Spleen (tissue), 11 donors: ENCODE data around the gene IGFL3. TPM values are rescaled to one million over a fixed set of nuclear protein-coding genes. Genes with fewer than 3 reads are reported as not detected.
"Not testable (repeated sequence)": the region's sequence is repeated elsewhere in the genome, so short reads cannot be mapped to it uniquely, and the experiment has no call there.

Experiments
- DNase-seq: peaks from one replicate; pipeline ENCODE4 v3.0.0-alpha.2; 2020
- H3K27ac ChIP-seq, 8 donors: fragments of 200-600 bp; sonication (generic) in 7 of 8; 1 replicate in 4 of 8; 2 replicates in 4 of 8; pipeline versions ENCODE4 v1.5.0 to v1.8.0; 2016 to 2021; ENCODE audit warnings: inconsistent platforms in 4 of 8, mild to moderate bottlenecking in 4 of 8, moderate library complexity in 1 of 8
- H3K27me3 ChIP-seq, 7 donors: fragments of 200-600 bp; sonication (generic) in 6 of 7; replicated peaks in 1 of 7; 1 replicate in 4 of 7; 2 replicates in 3 of 7; pipeline versions ENCODE4 v1.5.0 to v1.8.0; 2016 to 2021; ENCODE audit warnings: inconsistent platforms in 3 of 7, mild to moderate bottlenecking in 1 of 7
- H3K36me3 ChIP-seq, 6 donors: fragments of 200-600 bp; sonication (generic) in 5 of 6; 1 replicate in 4 of 6; 2 replicates in 2 of 6; pipeline versions ENCODE4 v1.5.0 to v1.8.0; 2016 to 2021; ENCODE audit warnings: inconsistent platforms in 2 of 6
- H3K4me1 ChIP-seq, 6 donors: fragments of 200-600 bp; sonication (generic) in 5 of 6; 1 replicate in 3 of 6; 2 replicates in 3 of 6; pipeline versions ENCODE4 v1.5.0 to v1.8.0; 2016 to 2021; ENCODE audit warnings: inconsistent platforms in 3 of 6
- H3K4me3 ChIP-seq, 8 donors: fragments of 200-600 bp; sonication (generic) in 7 of 8; 1 replicate in 4 of 8; 2 replicates in 4 of 8; pipeline versions ENCODE4 v1.5.0 to v1.8.0; 2016 to 2021; ENCODE audit warnings: inconsistent platforms in 4 of 8, mild to moderate bottlenecking in 4 of 8, moderate library complexity in 2 of 8
- H3K9me3 ChIP-seq, 8 donors: fragments of 200-600 bp; sonication (generic) in 7 of 8; 1 replicate in 4 of 8; 2 replicates in 4 of 8; pipeline versions ENCODE4 v1.5.0 to v1.8.0; 2016 to 2021; ENCODE audit warnings: inconsistent platforms in 4 of 8
- POLR2A ChIP-seq, 3 donors: fragments of 450-650 bp; IDR thresholded peaks; one replicate each; pipeline ENCODE4 v1.5.1; 2017; ENCODE audit warnings: antibody characterized with exemption in 3 of 3, mild to moderate bottlenecking in 1 of 3
- POLR2AphosphoS5 ChIP-seq, 3 donors: sonication (generic); formaldehyde crosslinking; IDR thresholded peaks; one replicate each; pipeline ENCODE4 v1.5.1; 2017; ENCODE audit warnings: antibody characterized with exemption in 3 of 3
- WGBS, 5 donors: extraction: QIAGEN DNeasy Blood & Tissue Kit in 3 of 5; methylation state at CpG; one replicate each; pipeline versions ENCODE4 v1.1.5 to v1.1.7; 2013 to 2018; 5-methylcytosine and 5-hydroxymethylcytosine counted together
- intact Hi-C: fragments of 100-400 bp; cut with DNase I; formaldehyde crosslinking; loops from one replicate; pipeline ENCODE4 v1.15.0; 2023; ENCODE audit warnings: low total_unique reads
- polyA plus RNA-seq, 3 donors: library from polyadenylated mRNA; stranded (reverse); fragments of 200-250 nt; gene quantifications; one replicate each; pipeline ENCODE4 v1.2.1, GENCODE V29; 2013
- total RNA-seq, 7 donors: library from RNA; depleted of rRNA in 3 of 7; stranded (reverse); fragments of >200 nt in 3 of 7; fragmentation: NEBNext Ultra II Directional in 4 of 7; extraction: Animal tissue kit (Norgen Biotek cat#: 25700) in 4 of 7; gene quantifications; one replicate each; pipeline versions ENCODE4 v1.1.0 to v1.2.1, GENCODE V29; 2016 to 2021
- TF ChIP-seq, protein P1 (sequence below), 11 experiments: fragments of 200-600 bp in 7 of 11; fragments of 450-650 bp in 4 of 11; sonication (generic) in 4 of 11; IDR thresholded peaks in 8 of 11; conservative IDR thresholded peaks in 3 of 11; 1 replicate in 7 of 11; 2 replicates in 4 of 11; pipeline versions ENCODE4 v1.4.0 to v1.8.0; 2016 to 2021; ENCODE audit warnings: antibody characterized with exemption in 11 of 11, inconsistent platforms in 4 of 11, mild to moderate bottlenecking in 1 of 11
- donor health status: healthy with polysubstance abuse.
- donor health status: DM: no; HTN: no; CAD: no; lungs with moderate emphysema.
- donor health status: DM: no; HTN: no; CAD: no.
- donor health status: Bipolar disorder and iron deficiency.
- donor health status: healthy.
- donor health status: DM: no; HTN: no; CAD: no.
- donor health status: DM: yes; HTN: yes; CAD: no.

IGFL3 gene
- total and polyA plus RNA-seq, 10 donors = not detected

DNA sequence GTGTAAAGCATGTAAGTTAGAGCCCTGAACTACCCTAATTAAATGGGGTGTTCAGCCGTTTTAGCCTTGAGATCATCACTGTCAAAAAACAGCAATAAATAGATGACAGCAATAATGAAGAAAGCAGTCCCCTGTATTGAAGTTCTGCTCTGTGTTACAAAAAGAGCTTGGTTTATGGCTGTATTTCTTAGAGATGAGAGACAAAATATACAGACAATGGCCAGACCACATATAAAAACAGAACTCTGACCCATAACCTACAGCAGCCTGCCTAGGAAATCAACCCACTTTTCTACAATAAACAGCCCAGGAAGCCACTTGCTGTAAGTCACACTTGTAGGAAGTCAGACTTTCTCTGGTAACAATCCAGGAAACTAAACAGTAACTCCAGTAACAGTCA, 10.8 kb downstream of the IGFL3 start:
- 50 to 80% (median 69%) methylated on average over 1 of the region's 1 CpG for WGBS, 5 donors
- no peaks in the 10 kb centered on the region for H3K9me3 ChIP-seq
- H3K27ac ChIP-seq = no peak overlapping the region
- TF ChIP-seq POLR2AphosphoS5 (IDR thresholded peaks at IDR 0.05) (no peak), POLR2A (IDR thresholded peaks at IDR 0.05) (no peak)
- no peak for DNase-seq
- H3K4me3 ChIP-seq = no peak overlapping the region
- H3K36me3 ChIP-seq = no peaks in the 10 kb centered on the region
- peaks cover 0 to 47% (median 6%) of the 10 kb centered on the region in 7 donors for H3K27me3 ChIP-seq
- H3K4me1 ChIP-seq = no peaks in the 10 kb centered on the region
- intact Hi-C loops = no loop called here

DNA sequence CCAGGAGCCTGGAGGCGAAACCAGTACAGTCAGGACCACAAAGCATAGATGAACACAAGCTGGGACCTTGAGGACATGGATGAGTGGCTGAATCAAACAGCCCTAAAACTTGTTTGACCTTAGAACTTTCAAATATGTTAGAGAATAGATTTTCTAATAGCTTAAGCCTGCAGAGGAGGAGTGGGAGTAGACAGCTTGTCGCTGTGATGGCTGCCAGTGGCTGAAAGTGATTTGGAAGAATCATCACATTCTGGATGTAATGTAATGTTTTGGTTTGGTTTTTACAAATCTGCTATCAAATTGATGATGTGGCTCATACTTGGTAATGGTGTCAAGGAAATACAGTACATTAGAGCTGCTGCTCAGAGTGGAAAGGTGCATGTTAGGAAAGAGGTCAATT, 12.0 kb downstream of the IGFL3 start:
- Histone ChIP-seq H3K4me1 (no peaks in the 10 kb centered on the region), H3K27ac (no peak overlapping the region), H3K9me3 (no peaks in the 10 kb centered on the region), H3K36me3 (no peaks in the 10 kb centered on the region), H3K27me3 (peaks cover 0 to 39% (median 6%) of the 10 kb centered on the region in 7 donors), H3K4me3 (no peak overlapping the region)
- intact Hi-C loops = no loop called here
- TF ChIP-seq, protein P1, sequence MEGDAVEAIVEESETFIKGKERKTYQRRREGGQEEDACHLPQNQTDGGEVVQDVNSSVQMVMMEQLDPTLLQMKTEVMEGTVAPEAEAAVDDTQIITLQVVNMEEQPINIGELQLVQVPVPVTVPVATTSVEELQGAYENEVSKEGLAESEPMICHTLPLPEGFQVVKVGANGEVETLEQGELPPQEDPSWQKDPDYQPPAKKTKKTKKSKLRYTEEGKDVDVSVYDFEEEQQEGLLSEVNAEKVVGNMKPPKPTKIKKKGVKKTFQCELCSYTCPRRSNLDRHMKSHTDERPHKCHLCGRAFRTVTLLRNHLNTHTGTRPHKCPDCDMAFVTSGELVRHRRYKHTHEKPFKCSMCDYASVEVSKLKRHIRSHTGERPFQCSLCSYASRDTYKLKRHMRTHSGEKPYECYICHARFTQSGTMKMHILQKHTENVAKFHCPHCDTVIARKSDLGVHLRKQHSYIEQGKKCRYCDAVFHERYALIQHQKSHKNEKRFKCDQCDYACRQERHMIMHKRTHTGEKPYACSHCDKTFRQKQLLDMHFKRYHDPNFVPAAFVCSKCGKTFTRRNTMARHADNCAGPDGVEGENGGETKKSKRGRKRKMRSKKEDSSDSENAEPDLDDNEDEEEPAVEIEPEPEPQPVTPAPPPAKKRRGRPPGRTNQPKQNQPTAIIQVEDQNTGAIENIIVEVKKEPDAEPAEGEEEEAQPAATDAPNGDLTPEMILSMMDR (IDR thresholded peaks at IDR 0.05 in 8 of 11, conservative IDR thresholded peaks at IDR 0.05 in 3 of 11) = no peak
- TF ChIP-seq POLR2AphosphoS5 (IDR thresholded peaks at IDR 0.05) (no peak), POLR2A (IDR thresholded peaks at IDR 0.05) (no peak)
- DNase-seq = no peak
- 48 to 61% (median 54%) methylated on average over 2 of the region's 2 CpGs for WGBS, 5 donors

DNA sequence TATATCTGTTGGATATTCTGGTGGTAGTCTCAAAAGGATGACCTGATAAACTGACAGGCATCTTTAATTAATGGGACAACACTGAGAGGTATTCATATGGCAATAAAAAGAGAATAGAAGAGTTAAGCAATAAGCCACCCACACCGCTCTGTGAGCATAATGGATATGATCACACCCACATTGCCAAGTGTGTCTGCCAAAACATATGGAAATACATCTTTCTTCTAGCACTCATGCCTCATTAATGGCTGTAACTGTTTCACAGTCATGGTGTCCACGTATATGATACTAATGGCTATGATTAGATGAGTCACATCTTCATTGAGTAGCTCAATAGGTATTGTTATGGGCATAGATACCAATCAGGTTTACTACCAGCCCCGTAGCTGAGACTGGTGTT, 13.1 kb downstream of the IGFL3 start:
- no peaks in the 10 kb centered on the region for H3K4me1 ChIP-seq
- intact Hi-C loops = no loop called here
- 52 to 81% (median 72%) methylated on average over 3 of the region's 3 CpGs for WGBS, 5 donors
- no peak overlapping the region for H3K4me3 ChIP-seq
- H3K27ac ChIP-seq = no peak overlapping the region
- no peak for DNase-seq
- no peaks in the 10 kb centered on the region for H3K9me3 ChIP-seq
- TF ChIP-seq POLR2A (IDR thresholded peaks at IDR 0.05) (no peak), POLR2AphosphoS5 (IDR thresholded peaks at IDR 0.05) (no peak)
- TF ChIP-seq, protein P1 (IDR thresholded peaks at IDR 0.05 in 8 of 11, conservative IDR thresholded peaks at IDR 0.05 in 3 of 11) = no peak
- H3K36me3 ChIP-seq = no peaks in the 10 kb centered on the region
- H3K27me3 ChIP-seq = peaks cover 0 to 43% (median 6%) of the 10 kb centered on the region in 7 donors

DNA sequence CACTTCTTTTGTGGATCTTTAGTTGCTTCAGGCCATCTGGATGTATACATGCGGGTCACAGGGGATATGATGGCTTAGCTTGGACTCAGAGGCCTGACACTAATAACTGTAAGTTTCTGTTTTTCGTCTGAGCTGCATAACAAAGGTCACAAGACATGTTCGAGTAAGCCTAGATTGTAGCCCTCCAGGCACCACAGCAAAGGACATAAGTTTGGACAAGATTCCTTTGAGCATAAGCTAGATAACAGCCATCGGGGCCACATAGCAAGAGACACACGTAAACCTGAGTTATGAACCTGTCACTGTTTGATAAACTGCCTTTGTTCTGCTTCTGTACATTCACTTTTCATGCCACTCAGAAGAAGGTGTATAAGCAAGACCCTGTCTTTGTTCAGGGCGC, 14.6 kb downstream of the IGFL3 start:
- intact Hi-C loops = no loop called here
- WGBS, 5 donors = 72 to 87% (median 78%) methylated on average over 6 of the region's 6 CpGs
- no peak for TF ChIP-seq POLR2A (IDR thresholded peaks at IDR 0.05)
- TF ChIP-seq POLR2AphosphoS5 (IDR thresholded peaks at IDR 0.05) = no peak
- TF ChIP-seq, protein P1 (IDR thresholded peaks at IDR 0.05 in 8 of 11, conservative IDR thresholded peaks at IDR 0.05 in 3 of 11) = no peak

DNA sequence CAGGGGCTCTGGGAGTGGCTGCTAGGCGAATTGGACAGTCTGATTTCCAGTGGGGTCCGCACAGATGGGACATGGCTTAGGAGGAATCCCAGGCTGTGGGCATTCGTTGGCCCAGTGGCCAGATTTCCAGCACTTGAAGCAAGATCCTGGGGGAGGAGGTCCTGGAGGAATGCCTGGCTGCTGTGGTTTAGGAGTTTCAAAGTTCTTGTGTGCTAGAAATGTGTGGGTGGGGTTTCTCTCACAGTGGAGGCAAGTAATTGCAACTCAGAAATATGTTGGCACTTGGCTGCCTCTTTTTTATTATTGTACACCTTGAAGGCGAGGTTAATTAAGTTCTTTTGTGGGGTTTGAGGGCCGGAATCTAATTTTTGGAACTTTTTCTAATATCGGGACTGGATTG, 17.1 kb downstream of the IGFL3 start:
- WGBS, 5 donors = 62 to 77% (median 70%) methylated on average over 6 of the region's 6 CpGs
- no peak for DNase-seq
- peaks cover 0 to 19% (median 13%) of the 10 kb centered on the region in 8 donors for H3K9me3 ChIP-seq
- no peaks in the 10 kb centered on the region for H3K36me3 ChIP-seq
- intact Hi-C loops = no loop called here
- no peak overlapping the region for H3K4me3 ChIP-seq
- H3K27ac ChIP-seq = no peak overlapping the region
- H3K27me3 ChIP-seq = peaks cover 0 to 34% (median 0%) of the 10 kb centered on the region in 7 donors
- TF ChIP-seq POLR2A (IDR thresholded peaks at IDR 0.05) (no peak), POLR2AphosphoS5 (IDR thresholded peaks at IDR 0.05) (no peak)
- TF ChIP-seq, protein P1 (IDR thresholded peaks at IDR 0.05 in 8 of 11, conservative IDR thresholded peaks at IDR 0.05 in 3 of 11) = no peak
- H3K4me1 ChIP-seq = no peaks in the 10 kb centered on the region

More for the DNA sequence above, 14.6 kb downstream of the IGFL3 start:
- H3K4me1 ChIP-seq = no peaks in the 10 kb centered on the region
- H3K27me3 ChIP-seq = peaks cover 0 to 33% (median 3%) of the 10 kb centered on the region in 7 donors
- DNase-seq = no peak
- peaks cover 0 to 14% (median 7%) of the 10 kb centered on the region in 8 donors for H3K9me3 ChIP-seq
- H3K36me3 ChIP-seq = no peaks in the 10 kb centered on the region
- H3K4me3 ChIP-seq = no peak overlapping the region
- H3K27ac ChIP-seq = no peak overlapping the region

DNA sequence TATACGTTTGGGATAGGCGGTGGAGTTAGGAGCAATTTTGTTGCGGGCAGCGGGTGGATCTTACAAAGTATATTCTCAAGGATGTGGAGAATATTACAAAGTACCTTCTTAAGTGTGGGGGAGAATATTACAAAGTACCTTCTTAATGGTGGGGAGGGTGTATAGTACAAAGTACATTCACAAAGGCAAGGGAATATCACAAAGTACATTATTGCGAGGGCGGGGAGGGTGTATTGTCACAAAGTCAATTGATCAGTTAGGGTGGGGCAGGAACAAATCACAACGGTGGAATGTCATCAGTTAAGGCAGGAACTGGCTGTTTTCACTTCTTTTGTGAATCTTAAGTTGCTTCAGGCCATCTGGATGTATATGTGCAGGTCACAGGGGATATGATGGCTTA, 22.2 kb downstream of the IGFL3 start:
- H3K27me3 ChIP-seq = peaks cover 0 to 57% (median 0%) of the 10 kb centered on the region in 7 donors
- H3K36me3 ChIP-seq, H3K4me1 ChIP-seq, intact Hi-C loops, H3K4me3 ChIP-seq, H3K27ac ChIP-seq, DNase-seq: not testable (repeated sequence)
- H3K9me3 ChIP-seq = peaks cover 3 to 36% (median 29%) of the 10 kb centered on the region in 8 donors
- WGBS, 5 donors = 83 to 89% (median 85%) methylated on average over 7 of the region's 7 CpGs
